KBM-7 (cell line): Measurements from ENCODE around the gene ASCC1.

Source experiments
- DNase-seq: peaks from one replicate; pipeline ENCODE4 v3.0.0-alpha.2; 2015
- in situ Hi-C: fragments of 300-500 bp; cut with MboI; formaldehyde crosslinking; loops from 2 replicates; pipeline ENCODE4 v1.14.3; 2020; ENCODE audit warnings: low sequenced_read_pairs, low pct_unique_long_range_greater_than_20kb, mixed read lengths

ASCC1 gene

DNA sequence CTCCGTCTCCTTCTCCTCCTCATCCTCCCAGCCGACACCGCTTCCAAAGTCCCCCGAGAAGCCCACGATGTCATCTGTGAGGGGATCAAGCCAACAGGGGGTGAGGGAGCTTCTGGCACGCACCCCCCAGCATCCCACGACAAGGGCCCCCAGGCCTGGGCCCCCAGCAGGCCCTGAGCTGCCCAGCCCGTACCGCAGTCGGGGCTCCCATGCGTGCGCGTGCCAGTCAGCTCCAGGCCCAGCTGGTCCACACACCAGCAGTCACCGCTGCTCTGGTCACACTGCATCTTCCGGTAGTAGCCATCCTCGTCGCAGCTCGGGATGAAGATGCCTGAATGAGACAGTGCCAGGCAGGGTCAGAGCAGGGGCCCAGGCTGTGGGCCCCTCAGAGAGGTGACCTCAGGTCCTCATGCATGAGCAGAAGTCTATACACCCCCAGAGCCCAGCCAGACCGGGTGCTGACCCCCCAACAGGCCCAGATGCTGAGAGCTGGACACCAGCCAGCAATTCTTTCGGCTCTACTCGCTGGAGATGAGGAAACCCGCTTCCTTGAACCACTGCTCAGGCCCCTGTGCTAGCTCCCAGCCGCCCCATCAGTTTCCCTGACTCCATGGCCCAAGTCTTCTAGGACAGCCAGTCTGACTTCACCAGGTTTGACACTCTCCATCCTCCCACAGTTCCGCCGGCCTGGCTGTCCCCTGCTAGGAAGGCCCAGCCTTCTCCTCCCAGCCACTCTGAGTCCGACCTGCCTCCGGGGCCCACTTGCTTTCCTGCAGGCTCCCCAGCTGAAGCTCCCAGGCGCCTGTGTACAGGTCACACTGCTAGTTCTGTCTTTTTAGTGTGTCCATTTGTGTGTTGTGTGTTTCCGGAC lies 153.0 kb downstream of the ASCC1 start:
- in situ Hi-C loops = no loop called here
- DNase-seq = no peak

DNA sequence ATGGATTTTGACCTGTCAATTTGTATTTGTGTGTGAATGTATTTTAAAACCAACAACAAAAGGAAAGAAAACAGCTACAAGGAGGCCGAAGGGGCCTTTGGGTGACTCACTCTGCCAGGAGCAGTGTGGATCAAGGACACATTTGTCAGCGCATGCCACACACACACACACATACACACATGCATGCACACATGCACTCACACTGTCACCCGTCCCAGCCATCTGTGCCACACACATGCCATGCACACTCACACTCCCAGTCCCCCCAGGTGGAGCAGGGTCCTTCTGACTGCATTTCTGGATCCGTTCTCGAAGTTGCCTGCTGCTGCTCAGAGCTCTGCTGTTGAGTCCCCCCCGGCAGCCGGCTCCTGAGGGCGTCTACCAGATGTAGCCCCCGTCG lies 153.7 kb downstream of the ASCC1 start:
- no peak for DNase-seq
- in situ Hi-C loops = no loop called here

DNA sequence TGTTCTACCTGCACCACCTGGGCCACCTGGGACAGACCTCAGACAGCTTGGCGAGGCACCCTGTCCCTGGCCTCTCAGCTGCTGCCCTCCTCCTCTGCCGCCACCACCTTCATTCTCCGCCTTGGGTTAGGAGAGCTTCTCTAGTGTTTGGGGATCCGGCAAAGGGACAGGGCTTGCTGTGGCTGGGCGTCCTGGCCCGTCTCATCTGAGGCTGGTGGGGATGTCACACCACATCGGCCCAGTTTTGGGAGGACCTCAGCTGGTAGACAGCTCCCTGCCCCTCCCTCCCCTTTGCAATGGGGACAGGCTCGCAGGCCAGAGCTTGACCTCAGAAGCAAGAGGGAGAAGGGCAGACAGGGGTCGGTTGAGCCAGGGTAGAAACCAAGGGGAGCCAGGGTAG lies 154.1 kb downstream of the ASCC1 start:
- DNase-seq = no peak
- in situ Hi-C loops = no loop called here

DNA sequence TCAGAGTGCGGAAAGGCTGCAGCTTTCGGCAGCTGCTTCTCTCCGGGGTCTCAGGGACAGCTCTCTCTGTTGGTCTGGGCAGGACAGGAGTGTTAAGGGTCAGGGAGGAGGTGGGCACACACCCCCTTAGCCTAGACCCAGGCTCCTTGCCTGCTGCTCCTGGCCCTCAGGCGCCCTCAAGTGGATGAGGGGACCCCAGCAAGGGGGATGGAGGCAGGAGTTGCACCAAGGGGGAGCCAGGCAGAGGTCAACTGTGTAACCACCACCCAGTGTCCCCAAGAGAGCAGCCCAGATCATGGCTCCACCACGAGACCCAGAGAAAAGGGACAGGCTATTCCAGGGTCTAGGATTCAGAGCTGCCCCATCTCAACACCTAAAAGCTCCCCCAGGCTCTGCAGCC lies 154.6 kb downstream of the ASCC1 start:
- in situ Hi-C loops = no loop called here
- DNase-seq = no peak

DNA sequence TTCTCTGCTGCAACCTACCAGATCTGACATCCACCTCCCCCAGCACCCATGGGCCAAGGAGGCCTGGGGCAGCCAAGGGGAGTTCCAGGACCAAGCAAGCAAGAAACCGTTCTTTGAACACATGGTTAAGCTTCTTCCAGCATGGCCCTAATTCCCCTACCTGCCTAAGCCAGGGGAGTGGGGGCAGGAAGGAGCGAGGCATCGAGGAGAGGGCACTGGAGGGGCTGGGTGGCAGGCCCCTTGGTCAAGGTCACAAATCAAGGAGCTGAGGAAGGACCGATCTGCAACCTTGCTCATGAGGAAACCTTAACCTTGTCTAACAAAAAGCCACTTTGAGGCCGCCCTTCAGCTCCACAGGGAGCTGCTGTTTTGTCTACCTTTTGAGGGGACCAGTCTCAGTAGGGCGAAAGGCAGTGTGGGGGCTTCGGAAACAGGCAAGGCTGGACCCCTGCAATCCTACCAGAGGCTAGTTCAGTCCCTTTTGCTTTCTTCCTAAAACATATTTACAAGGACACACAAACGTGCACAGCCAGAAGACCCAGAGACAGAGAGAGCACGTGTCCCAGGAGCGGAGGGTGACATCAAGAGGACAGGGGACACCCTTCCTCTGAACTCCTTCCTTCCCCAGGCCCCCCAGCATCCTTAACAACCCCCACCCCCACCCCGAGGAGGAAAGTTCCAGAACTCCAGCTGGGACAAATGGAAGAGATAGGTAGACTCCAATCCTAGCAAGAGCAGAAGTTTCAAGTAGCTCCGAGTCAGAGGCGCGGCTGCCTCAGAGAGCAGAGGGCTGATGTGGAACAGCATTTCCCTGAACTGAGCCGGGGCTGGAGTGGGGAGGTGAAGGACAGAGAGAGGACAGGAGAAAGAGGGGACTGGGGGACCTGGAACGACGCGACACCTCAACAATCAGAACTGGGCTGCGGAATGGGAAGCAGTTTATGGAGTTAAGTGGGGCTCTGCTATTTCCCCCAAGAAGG lies 155.9 kb downstream of the ASCC1 start:
- in situ Hi-C loops = no loop called here
- DNase-seq = no peak

DNA sequence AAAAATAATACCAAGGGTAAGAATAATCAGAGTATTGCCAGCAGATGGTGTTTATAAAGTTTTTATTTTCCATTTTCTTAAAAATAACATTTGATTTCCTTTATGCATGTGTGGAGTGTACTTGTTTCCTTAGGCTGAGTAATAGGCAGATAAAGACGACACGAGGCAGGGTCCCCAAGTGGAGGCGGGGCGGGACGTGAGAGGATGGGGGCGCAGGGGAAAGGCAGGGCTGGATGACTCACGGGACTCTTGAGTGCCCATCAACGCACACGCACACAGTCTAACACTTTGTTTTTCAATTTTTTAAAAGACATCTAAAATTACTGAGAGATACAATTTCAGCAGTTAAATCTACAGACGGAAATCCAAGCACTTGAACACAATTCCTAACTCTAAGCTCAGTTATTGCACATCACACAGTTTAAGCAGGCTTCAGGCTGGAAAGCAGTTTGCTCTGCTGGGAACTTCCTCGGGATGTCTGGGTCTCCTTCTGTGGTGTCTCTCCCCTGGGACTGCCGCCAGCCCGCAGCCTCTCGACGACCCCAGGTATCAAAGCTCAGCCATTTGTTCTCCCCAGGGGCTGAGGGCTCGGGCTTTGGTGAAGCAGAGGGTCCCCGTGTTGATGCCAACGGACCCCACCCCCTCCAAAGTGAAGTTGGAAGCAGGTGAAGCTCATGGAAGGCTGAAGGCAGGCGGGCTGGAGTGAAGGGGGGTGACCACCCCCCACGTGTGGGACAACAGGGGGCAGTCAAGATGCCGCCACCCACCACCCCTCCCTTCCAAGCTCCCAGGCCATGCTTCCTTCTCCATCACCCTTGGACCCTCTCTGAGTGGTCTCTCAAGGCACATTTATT lies 156.9 kb downstream of the ASCC1 start:
- no peak for DNase-seq

DNA sequence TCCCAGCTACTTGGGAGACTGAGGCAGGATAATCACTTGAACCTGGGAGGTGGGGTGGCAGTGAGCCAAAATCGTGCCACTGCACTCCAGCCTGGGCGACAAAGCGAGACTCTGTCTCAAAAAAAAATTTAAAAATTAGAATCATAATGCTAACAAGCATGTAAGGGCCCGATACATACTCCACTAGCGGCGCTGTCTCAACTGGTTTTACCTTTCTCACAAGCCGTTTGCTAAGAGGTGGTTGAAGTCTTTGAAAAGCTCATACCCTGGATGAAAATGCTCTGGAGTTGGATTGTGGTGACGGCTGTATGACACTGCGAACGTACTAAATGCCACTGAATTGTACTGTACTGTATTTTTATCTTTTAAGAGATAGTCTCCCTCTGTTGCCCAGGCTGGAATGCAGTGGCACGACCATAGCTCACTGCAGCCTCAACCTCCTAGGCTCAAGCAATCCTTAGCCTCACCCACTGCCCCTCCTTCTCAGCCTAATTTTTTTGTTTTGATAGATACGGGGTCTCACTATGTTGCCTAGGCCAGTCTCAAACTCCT lies 157.7 kb downstream of the ASCC1 start:
- DNase-seq = no peak
- in situ Hi-C loops = no loop called here

More for the DNA sequence above, 156.9 kb downstream of the ASCC1 start:
- in situ Hi-C loops = no loop called here

DNA sequence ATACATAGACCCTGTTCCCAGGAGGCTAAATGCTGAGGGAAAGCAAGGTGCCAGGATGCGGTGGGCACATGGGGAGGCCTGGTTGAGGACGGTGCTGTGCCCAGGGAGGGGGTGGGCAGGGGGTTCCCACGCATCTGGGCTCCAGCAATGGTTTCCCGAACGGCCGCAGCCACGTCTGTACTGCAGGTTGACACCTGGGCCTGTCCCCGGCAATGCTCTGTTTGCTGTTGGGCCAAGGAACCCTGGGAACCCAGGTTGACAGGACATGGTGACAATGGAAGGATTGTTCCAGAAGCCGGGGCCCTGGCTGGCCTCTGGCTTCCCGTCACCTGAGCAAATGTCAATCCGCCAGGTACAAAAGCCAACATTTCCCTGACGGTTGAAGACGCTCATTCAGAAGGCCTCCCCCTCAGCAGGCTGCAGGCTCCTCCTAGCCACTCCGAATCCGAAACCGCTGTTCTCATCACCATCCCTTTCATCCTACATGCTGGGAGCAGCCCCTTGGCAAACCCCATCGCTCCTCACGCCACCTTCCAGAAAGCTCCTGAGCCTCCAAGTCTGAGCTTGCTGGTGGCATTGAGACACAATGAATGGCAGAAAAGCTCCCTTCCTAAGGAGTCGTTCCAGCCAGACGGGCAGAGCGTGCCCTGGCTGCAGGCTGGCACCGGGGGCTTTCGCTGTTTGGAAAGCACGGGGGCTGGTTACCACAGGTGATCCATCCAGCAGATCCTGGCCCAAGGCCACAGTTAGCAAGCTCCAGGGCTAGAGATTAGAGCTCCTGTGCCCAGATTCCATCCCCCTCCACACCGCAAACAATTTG lies 158.9 kb downstream of the ASCC1 start:
- in situ Hi-C loops = no loop called here
- DNase-seq = no peak

DNA sequence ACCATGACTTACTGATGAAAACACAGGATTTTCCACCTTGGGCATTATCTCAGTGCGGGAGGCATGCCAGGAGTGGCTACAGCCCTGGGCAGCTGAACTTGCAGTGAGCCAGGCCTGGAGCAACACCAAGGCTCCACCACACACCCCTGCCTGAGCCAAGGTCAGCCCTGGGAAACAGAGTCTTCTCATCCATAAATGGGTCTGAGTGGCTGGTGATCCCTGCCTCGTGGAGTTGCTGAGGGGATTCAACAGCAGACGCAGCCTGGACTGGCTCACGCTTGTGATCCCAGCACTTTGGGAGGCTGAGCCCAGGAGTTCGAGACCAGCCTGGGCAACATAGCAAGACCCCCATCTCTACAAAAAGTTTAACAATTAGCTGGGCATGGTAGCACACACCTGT lies 160.0 kb downstream of the ASCC1 start:
- no peak for DNase-seq
- in situ Hi-C loops = no loop called here

DNA sequence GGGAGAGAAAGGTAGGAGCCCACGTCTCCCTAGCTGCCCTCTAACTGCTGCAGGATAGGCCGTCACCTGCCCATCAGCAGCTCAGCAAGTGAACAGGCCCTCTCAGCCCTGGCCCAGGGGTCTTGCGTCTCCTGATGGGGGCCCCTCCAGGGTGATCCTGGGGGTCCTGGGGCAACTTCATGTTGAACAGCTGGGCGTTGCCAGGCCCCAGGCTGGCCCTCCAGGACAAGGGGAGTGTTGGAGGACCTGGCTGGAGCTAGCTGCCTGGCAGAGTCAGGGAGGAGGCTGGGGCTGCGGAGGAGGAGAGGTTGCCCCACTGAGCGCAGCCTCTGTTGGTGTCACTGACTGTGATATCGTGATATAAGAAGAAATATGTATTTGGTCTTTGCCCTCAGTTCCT lies 162.4 kb downstream of the ASCC1 start:
- in situ Hi-C loops = no loop called here
- no peak for DNase-seq

DNA sequence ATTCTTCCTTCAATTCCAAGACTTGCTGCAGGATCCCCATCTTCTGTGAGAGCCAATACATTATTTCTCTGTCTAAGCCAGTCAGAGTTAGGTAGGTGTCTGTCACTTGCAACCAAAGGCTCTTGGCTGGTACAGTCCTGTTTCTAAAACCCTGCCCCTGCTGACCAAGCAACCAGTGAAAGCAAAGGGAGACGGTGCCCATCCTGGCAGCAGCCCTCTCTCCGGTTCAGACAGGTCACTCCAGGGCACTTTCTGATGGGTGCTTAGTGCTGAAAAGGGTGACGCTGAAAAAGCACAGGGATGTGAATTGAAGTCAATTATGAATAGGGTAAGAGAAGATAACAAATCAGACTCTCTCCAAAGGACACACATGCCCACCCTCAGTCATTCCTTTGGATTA lies 165.2 kb downstream of the ASCC1 start:
- in situ Hi-C loops = no loop called here
- no peak for DNase-seq

DNA sequence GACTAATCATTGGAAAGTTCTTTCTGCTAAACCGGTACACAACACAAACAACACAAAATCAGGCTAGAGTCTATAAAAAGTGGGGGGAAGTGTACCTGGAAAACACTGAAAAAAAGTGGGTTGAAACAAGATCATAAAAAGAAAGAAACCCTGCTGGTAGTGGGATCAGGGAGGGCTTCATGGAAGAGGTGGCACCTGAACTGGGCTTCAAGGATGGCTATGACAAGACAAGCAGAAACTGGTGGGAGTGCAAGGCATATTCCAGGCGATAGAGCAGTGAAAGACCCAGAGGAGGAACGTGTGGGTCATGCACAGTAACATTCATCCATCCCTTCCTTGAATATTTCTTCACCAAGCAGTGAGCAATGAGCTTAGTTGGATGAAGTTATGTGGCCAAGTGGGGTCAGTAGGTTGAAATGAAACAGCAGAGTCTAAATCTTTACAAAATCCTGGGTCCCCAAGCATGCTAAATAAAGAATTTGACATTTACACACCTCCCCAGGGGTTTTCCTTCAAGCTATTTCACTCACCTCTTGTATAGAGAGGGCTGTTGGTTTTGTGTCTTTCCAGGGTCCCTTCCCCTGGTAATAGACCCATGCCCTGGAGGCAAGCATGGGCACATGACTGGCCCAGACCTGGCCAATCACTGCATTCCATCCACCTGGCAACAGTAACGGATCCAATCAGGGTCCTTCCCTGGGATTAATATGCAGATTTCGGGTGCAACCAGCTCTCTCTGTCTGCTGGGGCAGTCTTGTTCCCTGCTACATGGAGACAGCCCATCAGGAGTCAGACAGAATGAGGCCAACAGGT lies 165.9 kb downstream of the ASCC1 start:
- DNase-seq = no peak
- in situ Hi-C loops = no loop called here

DNA sequence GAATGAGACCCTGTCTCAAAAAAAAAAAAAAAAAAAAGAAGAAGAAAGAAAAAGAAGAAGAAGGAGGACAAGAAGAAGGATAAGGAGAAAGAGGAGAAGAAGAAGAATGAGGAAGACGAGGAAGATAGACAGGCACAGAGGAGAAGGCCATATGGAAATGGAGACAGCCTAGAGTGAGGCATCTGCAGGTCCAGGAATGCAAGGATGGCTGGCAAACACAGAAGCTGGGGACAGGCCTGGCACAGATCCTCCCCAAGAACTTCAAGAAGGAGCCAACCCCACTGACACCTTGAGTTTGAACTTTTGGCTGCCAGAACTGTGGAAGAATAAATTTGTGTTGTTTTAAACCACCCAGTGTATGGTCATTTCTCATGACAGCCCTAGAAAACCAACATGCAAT lies 166.6 kb downstream of the ASCC1 start:
- no peak for DNase-seq
- in situ Hi-C loops = no loop called here

DNA sequence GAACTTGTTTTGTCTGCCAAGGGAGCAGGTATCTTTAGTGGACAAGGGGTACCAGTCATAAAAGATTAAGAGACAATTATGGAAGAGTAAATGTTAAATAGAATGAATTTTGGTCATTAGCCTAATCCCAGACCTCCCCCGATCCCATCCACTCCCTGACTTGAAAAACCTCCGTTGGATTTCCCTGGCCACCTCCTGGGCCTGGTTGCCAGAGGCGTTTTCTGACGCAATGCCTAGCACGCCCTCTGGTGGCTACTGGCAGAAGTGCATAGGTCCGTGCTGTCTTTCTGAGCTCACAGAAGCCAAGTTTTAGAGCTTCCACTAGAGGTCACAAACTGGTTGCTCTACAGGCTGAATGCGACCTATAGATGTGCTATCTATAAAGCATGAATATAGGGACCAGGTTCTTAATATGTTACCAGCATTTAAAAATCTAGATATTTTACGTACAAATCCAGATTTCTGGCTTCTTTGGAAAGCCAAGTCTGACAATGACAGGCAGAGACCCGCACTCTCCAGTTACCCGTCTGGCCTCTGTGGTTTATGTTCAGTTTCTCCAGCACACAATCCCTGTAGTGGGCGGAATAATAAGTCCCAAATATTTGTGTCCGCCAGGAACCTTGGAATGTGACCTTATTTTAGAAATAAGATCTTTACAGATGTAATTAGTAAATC lies 167.5 kb downstream of the ASCC1 start:
- in situ Hi-C loops = no loop called here

More for the DNA sequence above, 167.5 kb downstream of the ASCC1 start:
- peak; percentile 94 for DNase-seq
